ENCODE measurements around the gene E2F4. TPM values are rescaled to one million over a fixed set of nuclear protein-coding genes. Genes with fewer than 3 reads are reported as not detected.

Gene E2F4
- total and polyA plus RNA-seq, 2 of the 8 experiments (the other 6 are each of a cell fraction or from before 2014, with no cell fraction given), result 79.9 to 157 TPM

MicroRNA genes within 50 kb of the gene (microRNA counts, 767-probe panel; counts per million panel counts)
- microRNA hsa-miR-328, result 879 counts per million, percentile 95 among the panel's probes with 10 or more counts

Small RNA genes lying within 50 kb of the gene (microRNA-seq; reads per million reads assigned to microRNA genes)
- gene MIR328 (ENCODE audit: borderline microRNAs expressed in 2 of 2, borderline number of aligned reads in 2 of 2, borderline replicate concordance in 1 of 2), result 0.92 to 1.8 reads per million in 2 experiments

Small RNA genes lying within 50 kb of the gene (small RNA-seq; reads per million reads assigned to genes)
- gene MIR328 (ENCODE audit: insufficient read depth), result 6.9 reads per million, percentile 73 among the genes with 10 or more reads in this experiment

Other genes with a start within 250 kb of the E2F4 start
- 1.6 and 1.7 TPM in 2 replicates for gene CES3, start 230.9 kb upstream of the E2F4 start, total RNA-seq (2021; fragmentation: NEBNext Ultra II Directional; extraction: Animal tissue kit (Norgen Biotek cat#: 25700))
- gene CES3, start 230.9 kb upstream of the E2F4 start, polyA plus RNA-seq (2011; rRNA removed), result 2.2 and 2.8 TPM in 2 replicates
- gene CES4A, start 203.6 kb upstream of the E2F4 start, total RNA-seq (2021; fragmentation: NEBNext Ultra II Directional; extraction: Animal tissue kit (Norgen Biotek cat#: 25700)), result 0.93 TPM in 1 of 2 replicates, not detected in the other
- gene CES4A, start 203.6 kb upstream of the E2F4 start, polyA plus RNA-seq (2011; rRNA removed), result 0.88 and 1.5 TPM in 2 replicates
- gene CBFB, start 163.0 kb upstream of the E2F4 start, total RNA-seq (2021; fragmentation: NEBNext Ultra II Directional; extraction: Animal tissue kit (Norgen Biotek cat#: 25700)), result 31.6 and 34.3 TPM in 2 replicates
- 8.0 and 11.5 TPM in 2 replicates for gene CBFB, start 163.0 kb upstream of the E2F4 start, polyA plus RNA-seq (2011; rRNA removed)
- 18.6 TPM in 2 replicates for gene PHAF1, start 82.2 kb upstream of the E2F4 start, total RNA-seq (2021; fragmentation: NEBNext Ultra II Directional; extraction: Animal tissue kit (Norgen Biotek cat#: 25700))
- 20.6 and 26.4 TPM in 2 replicates for gene PHAF1, start 82.2 kb upstream of the E2F4 start, polyA plus RNA-seq (2011; rRNA removed)
- gene B3GNT9, start 41.2 kb upstream of the E2F4 start, total RNA-seq (2021; fragmentation: NEBNext Ultra II Directional; extraction: Animal tissue kit (Norgen Biotek cat#: 25700)), result 3.5 and 4.7 TPM in 2 replicates
- 9.0 and 10.2 TPM in 2 replicates for gene B3GNT9, start 41.2 kb upstream of the E2F4 start, polyA plus RNA-seq (2011; rRNA removed)
- 0.19 and 0.29 TPM in 2 replicates for gene TRADD, start 32.2 kb upstream of the E2F4 start, total RNA-seq (2021; fragmentation: NEBNext Ultra II Directional; extraction: Animal tissue kit (Norgen Biotek cat#: 25700))
- gene TRADD, start 32.2 kb upstream of the E2F4 start, polyA plus RNA-seq (2011; rRNA removed), result 0.50 and 0.60 TPM in 2 replicates
- not detected in 2 replicates for gene FBXL8, start 32.2 kb upstream of the E2F4 start, total RNA-seq (2021; fragmentation: NEBNext Ultra II Directional; extraction: Animal tissue kit (Norgen Biotek cat#: 25700))
- 0.11 and 0.67 TPM in 2 replicates for gene FBXL8, start 32.2 kb upstream of the E2F4 start, polyA plus RNA-seq (2011; rRNA removed)
- gene HSF4, start 27.4 kb upstream of the E2F4 start, total RNA-seq (2021; fragmentation: NEBNext Ultra II Directional; extraction: Animal tissue kit (Norgen Biotek cat#: 25700)), result not detected in 2 replicates
- gene HSF4, start 27.4 kb upstream of the E2F4 start, polyA plus RNA-seq (2011; rRNA removed), result 0.14 and 0.93 TPM in 2 replicates
- 1.6 and 2.2 TPM in 2 replicates for gene NOL3, start 21.6 kb upstream of the E2F4 start, total RNA-seq (2021; fragmentation: NEBNext Ultra II Directional; extraction: Animal tissue kit (Norgen Biotek cat#: 25700))
- 4.1 and 4.6 TPM in 2 replicates for gene NOL3, start 21.6 kb upstream of the E2F4 start, polyA plus RNA-seq (2011; rRNA removed)
- 22.9 and 23.1 TPM in 2 replicates for gene MATCAP1, start 8.2 kb upstream of the E2F4 start, total RNA-seq (2021; fragmentation: NEBNext Ultra II Directional; extraction: Animal tissue kit (Norgen Biotek cat#: 25700))
- 27.5 and 38.0 TPM in 2 replicates for gene MATCAP1, start 8.2 kb upstream of the E2F4 start, polyA plus RNA-seq (2011; rRNA removed)
- 1.3 and 1.7 TPM in 2 replicates for gene EXOC3L1, start 2.0 kb upstream of the E2F4 start, total RNA-seq (2021; fragmentation: NEBNext Ultra II Directional; extraction: Animal tissue kit (Norgen Biotek cat#: 25700))
- 1.3 and 2.1 TPM in 2 replicates for gene EXOC3L1, start 2.0 kb upstream of the E2F4 start, polyA plus RNA-seq (2011; rRNA removed)
- 9.2 and 9.6 TPM in 2 replicates for gene ELMO3, start 7.0 kb downstream of the E2F4 start, total RNA-seq (2021; fragmentation: NEBNext Ultra II Directional; extraction: Animal tissue kit (Norgen Biotek cat#: 25700))
- 10.9 and 14.4 TPM in 2 replicates for gene ELMO3, start 7.0 kb downstream of the E2F4 start, polyA plus RNA-seq (2011; rRNA removed)
- 37.7 and 37.9 TPM in 2 replicates for gene TMEM208, start 35.0 kb downstream of the E2F4 start, total RNA-seq (2021; fragmentation: NEBNext Ultra II Directional; extraction: Animal tissue kit (Norgen Biotek cat#: 25700))
- gene TMEM208, start 35.0 kb downstream of the E2F4 start, polyA plus RNA-seq (2011; rRNA removed), result 93.9 and 100.0 TPM in 2 replicates
- 55.4 and 60.7 TPM in 2 replicates for gene FHOD1, start 55.3 kb downstream of the E2F4 start, total RNA-seq (2021; fragmentation: NEBNext Ultra II Directional; extraction: Animal tissue kit (Norgen Biotek cat#: 25700))
- gene FHOD1, start 55.3 kb downstream of the E2F4 start, polyA plus RNA-seq (2011; rRNA removed), result 31.3 and 49.1 TPM in 2 replicates
- gene SLC9A5, start 56.8 kb downstream of the E2F4 start, total RNA-seq (2021; fragmentation: NEBNext Ultra II Directional; extraction: Animal tissue kit (Norgen Biotek cat#: 25700)), result 7.9 and 8.5 TPM in 2 replicates
- gene SLC9A5, start 56.8 kb downstream of the E2F4 start, polyA plus RNA-seq (2011; rRNA removed), result 8.6 and 11.6 TPM in 2 replicates
- gene PLEKHG4, start 87.4 kb downstream of the E2F4 start, total RNA-seq (2021; fragmentation: NEBNext Ultra II Directional; extraction: Animal tissue kit (Norgen Biotek cat#: 25700)), result 7.4 and 7.7 TPM in 2 replicates
- gene PLEKHG4, start 87.4 kb downstream of the E2F4 start, polyA plus RNA-seq (2011; rRNA removed), result 11.1 and 19.8 TPM in 2 replicates
- 0.06 and 0.63 TPM in 2 replicates for gene KCTD19, start 134.6 kb downstream of the E2F4 start, total RNA-seq (2021; fragmentation: NEBNext Ultra II Directional; extraction: Animal tissue kit (Norgen Biotek cat#: 25700))
- 0.24 and 0.47 TPM in 2 replicates for gene KCTD19, start 134.6 kb downstream of the E2F4 start, polyA plus RNA-seq (2011; rRNA removed)
- 0.44 TPM in 1 of 2 replicates, not detected in the other for gene LRRC36, start 134.7 kb downstream of the E2F4 start, total RNA-seq (2021; fragmentation: NEBNext Ultra II Directional; extraction: Animal tissue kit (Norgen Biotek cat#: 25700))
- gene LRRC36, start 134.7 kb downstream of the E2F4 start, polyA plus RNA-seq (2011; rRNA removed), result 0.09 and 0.15 TPM in 2 replicates
- 0.61 and 1.0 TPM in 2 replicates for gene TPPP3, start 201.3 kb downstream of the E2F4 start, total RNA-seq (2021; fragmentation: NEBNext Ultra II Directional; extraction: Animal tissue kit (Norgen Biotek cat#: 25700))
- gene TPPP3, start 201.3 kb downstream of the E2F4 start, polyA plus RNA-seq (2011; rRNA removed), result 0.77 and 1.3 TPM in 2 replicates
- gene ZDHHC1, start 224.3 kb downstream of the E2F4 start, total RNA-seq (2021; fragmentation: NEBNext Ultra II Directional; extraction: Animal tissue kit (Norgen Biotek cat#: 25700)), result 3.1 and 3.5 TPM in 2 replicates
- gene ZDHHC1, start 224.3 kb downstream of the E2F4 start, polyA plus RNA-seq (2011; rRNA removed), result 4.9 and 7.5 TPM in 2 replicates
- 25.9 and 28.7 TPM in 2 replicates for gene HSD11B2, start 239.0 kb downstream of the E2F4 start, total RNA-seq (2021; fragmentation: NEBNext Ultra II Directional; extraction: Animal tissue kit (Norgen Biotek cat#: 25700))
- 32.9 and 41.9 TPM in 2 replicates for gene HSD11B2, start 239.0 kb downstream of the E2F4 start, polyA plus RNA-seq (2011; rRNA removed)